ENCODE results near the gene TMEM95.

Gene TMEM95

DNA sequence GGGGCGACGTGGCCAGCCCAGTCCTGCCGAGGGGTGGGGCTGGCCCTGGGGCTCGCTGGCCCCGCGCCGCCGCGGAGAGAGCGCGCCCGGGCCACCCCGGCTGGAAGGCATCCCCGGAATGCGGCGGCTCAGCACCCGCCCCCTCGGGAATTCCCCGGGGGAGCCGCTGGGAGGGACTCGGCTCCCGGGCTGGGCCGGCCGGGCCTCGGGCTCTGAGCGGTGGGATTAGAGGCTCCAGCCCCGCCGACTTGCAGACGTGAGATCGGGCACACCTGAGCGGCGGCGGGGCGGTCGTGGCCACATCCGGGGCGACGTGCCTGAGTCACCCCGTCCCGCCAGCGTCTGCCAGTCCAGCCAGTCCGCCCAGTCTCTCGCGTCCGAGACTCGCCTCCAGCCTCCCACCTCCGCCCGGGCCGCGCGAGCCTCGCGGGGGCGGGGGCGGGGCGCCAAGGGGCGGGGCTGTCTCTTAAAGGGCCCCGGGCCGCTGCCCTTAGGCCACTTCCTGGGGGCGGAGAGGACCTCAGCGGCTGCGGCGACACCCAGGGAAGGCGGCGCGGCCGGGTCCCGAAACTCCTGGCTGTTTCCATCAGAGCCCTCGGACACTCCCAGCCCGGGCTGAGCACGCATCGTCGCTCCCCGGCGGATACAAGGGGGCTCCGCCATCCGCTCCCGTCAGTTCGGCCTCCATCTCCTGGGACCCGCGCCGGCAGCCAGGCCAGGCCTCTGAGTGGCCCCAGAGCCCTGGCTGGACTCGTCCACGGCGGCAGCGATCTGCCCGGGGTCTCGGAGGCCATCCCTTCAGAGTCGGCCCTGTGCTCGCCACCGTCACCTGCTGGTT lies 3.1 kb upstream of the TMEM95 start, which contains the start of gene KCTD11:
Gene KCTD11 (plus strand): TSS at position 498 of the 838 bp plus-strand sequence.
- peak; percentile 96 for DNase-seq (ENCODE audit: low spot score)
- TF ChIP-seq, protein P1, sequence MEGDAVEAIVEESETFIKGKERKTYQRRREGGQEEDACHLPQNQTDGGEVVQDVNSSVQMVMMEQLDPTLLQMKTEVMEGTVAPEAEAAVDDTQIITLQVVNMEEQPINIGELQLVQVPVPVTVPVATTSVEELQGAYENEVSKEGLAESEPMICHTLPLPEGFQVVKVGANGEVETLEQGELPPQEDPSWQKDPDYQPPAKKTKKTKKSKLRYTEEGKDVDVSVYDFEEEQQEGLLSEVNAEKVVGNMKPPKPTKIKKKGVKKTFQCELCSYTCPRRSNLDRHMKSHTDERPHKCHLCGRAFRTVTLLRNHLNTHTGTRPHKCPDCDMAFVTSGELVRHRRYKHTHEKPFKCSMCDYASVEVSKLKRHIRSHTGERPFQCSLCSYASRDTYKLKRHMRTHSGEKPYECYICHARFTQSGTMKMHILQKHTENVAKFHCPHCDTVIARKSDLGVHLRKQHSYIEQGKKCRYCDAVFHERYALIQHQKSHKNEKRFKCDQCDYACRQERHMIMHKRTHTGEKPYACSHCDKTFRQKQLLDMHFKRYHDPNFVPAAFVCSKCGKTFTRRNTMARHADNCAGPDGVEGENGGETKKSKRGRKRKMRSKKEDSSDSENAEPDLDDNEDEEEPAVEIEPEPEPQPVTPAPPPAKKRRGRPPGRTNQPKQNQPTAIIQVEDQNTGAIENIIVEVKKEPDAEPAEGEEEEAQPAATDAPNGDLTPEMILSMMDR (IDR thresholded peaks at IDR 0.05; ENCODE audit: extremely low read depth, missing control alignments): no peak

DNA sequence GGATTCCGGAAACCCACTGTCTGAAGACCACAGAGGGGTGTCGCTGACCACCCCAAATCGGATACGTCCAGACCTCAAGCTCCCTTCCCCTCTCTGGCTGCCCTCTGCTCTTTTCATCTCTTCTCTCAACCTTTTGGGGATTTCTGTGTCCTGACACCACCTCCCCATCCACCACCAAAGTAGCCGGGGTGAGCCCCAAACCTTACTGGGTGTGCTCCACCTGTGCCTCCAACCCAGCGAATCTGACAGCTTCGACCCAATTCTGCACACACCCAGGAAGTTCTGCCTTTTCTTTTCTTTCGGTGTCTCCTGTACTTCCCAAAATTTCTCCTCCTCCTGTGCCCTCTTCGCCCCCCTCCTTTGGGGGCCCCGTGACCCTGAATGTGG lies 2.5 kb upstream of the TMEM95 start:
- TF ChIP-seq, protein P1 (IDR thresholded peaks at IDR 0.05; ENCODE audit: extremely low read depth, missing control alignments): no peak
- no peak for DNase-seq (ENCODE audit: low spot score)

DNA sequence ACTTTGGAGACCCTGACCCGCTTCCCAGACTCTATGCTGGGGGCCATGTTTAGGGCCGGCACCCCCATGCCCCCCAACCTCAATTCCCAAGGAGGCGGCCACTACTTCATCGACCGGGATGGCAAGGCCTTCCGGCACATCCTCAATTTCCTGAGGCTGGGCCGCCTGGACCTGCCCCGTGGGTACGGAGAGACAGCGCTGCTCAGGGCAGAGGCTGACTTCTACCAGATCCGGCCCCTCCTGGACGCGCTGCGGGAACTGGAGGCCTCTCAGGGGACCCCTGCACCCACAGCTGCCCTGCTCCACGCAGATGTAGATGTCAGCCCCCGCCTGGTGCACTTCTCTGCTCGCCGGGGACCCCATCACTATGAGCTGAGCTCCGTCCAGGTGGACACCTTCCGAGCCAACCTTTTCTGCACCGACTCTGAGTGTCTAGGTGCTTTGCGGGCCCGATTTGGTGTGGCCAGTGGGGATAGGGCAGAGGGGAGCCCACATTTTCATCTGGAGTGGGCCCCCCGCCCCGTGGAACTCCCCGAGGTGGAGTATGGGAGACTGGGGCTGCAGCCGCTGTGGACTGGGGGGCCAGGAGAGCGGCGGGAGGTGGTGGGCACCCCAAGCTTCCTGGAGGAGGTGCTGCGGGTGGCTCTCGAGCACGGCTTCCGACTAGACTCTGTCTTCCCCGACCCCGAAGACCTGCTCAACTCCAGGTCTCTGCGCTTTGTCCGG lies 1.9 kb upstream of the TMEM95 start:
- DNase-seq (ENCODE audit: low spot score): no peak
- TF ChIP-seq, protein P1 (IDR thresholded peaks at IDR 0.05; ENCODE audit: extremely low read depth, missing control alignments): no peak

DNA sequence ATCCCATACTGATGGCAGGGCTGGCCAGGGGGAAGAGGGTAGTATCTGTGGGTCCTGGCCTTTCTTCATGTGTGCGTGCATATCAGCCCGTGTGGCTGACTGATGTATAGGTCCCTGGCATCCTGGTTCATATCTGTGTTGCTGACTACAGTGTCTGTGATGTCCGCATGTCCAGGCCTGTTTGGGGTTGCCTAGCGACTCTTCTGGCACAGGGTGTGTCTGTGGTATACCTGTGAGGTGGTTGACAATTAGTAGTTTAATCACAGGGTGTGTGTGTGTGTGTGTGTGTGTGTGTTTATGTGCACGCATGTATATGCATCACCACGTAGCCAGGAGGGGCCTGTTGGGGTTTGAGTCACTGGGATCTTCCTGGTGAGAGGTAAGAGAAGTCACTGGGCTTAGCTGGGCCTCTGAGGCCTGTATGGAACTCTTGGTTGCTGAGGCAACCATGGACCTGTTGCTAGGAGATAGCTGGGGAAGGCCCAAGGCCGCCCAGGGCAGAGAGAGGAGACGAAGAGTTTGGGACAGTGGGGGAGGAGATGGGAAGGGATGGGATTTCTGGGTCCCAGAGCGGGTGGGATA lies 603 bp upstream of the TMEM95 start:
- DNase-seq (ENCODE audit: low spot score): peak; percentile 42

DNA sequence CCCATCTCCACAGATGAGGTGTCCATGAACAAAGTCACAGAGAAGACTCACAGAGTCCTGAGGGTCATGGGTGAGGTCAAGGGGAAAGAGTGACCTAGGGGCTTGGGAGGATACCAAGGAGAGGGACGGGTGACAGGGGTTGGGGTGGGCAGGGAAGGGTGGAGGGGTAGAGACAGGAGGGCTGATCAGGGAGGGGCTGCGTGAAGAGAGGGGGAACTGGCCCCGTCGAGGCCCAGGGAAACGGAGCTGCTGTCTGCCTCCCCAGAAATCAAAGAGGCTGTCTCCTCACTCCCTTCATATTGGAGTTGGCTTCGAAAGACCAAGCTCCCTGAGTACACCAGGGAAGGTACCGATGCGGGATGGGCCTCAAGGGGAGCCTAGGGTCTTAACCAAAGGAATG lies 617 bp downstream of the TMEM95 start:
- DNase-seq (ENCODE audit: low spot score): no peak
- TF ChIP-seq, protein P1 (IDR thresholded peaks at IDR 0.05; ENCODE audit: extremely low read depth, missing control alignments): no peak

More for the DNA sequence above, 603 bp upstream of the TMEM95 start:
- TF ChIP-seq, protein P1 (IDR thresholded peaks at IDR 0.05; ENCODE audit: extremely low read depth, missing control alignments): no peak

DNA sequence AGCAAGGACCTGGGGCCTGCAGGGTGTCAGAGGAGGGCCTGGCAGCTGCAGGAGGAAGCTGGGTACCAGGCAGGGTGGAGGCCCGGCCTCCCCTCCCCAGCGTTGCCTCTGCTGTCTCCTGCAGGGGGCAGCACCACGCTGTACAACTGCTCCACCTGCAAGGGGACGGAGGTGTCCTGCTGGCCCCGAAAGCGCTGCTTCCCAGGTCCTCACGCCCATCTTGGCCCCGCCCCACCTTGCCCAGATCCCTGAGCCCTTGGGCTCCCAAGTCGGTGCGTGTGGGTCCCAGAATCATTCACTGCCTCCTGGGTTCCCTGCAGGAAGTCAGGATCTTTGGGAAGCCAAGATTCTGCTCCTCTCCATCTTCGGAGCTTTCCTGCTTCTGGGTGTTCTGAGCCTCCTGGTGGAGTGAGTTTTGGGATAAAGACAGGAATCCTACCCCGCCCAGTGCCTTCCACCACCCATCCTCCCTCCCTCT lies 1.2 kb downstream of the TMEM95 start:
- DNase-seq (ENCODE audit: low spot score): peak; percentile 86
- TF ChIP-seq, protein P1 (IDR thresholded peaks at IDR 0.05; ENCODE audit: extremely low read depth, missing control alignments): peak; percentile 98

Data from GM20000 (cell line).